H9 (cell line): ENCODE data around the gene KTI12. TPM values are rescaled to one million over a fixed set of nuclear protein-coding genes. Genes with fewer than 3 reads are reported as not detected.

ENCODE experiments used
- DNase-seq: peaks from one replicate; pipeline ENCODE4 v3.0.0-alpha.2; 2017
- H2AFZ ChIP-seq: one replicate; pipeline ENCODE4 v1.6.1; 2013; ENCODE audit warnings: mild to moderate bottlenecking, low read length, control low read depth, moderate library complexity
- H2AK5ac ChIP-seq: 2 replicates; pipeline ENCODE4 v1.6.1; 2013; ENCODE audit warnings: low read length, control low read depth, mixed read lengths; ENCODE audit not compliant: insufficient read length
- H2BK120ac ChIP-seq: one replicate; pipeline ENCODE4 v1.6.1; 2013; ENCODE audit warnings: low read depth, mild to moderate bottlenecking, low read length, control low read depth, inconsistent platforms; ENCODE audit not compliant: poor library complexity, severe bottlenecking
- H2BK12ac ChIP-seq: 2 replicates; pipeline ENCODE4 v1.6.1; 2013; ENCODE audit warnings: low read length, control low read depth, mixed read lengths, low read depth; ENCODE audit not compliant: insufficient read length
- H2BK15ac ChIP-seq: 2 replicates; pipeline ENCODE4 v1.6.1; 2013; ENCODE audit warnings: low read depth, low read length, control low read depth
- H2BK20ac ChIP-seq: one replicate; pipeline ENCODE4 v1.6.1; 2013; ENCODE audit warnings: low read depth, mild to moderate bottlenecking, low read length, control low read depth, inconsistent platforms; ENCODE audit not compliant: poor library complexity, severe bottlenecking
- H2BK5ac ChIP-seq: 2 replicates; pipeline ENCODE4 v1.6.1; 2013; ENCODE audit warnings: low read length, control low read depth, mixed read lengths; ENCODE audit not compliant: insufficient read length
- H3K14ac ChIP-seq: 2 replicates; pipeline ENCODE4 v1.6.1; 2013; ENCODE audit warnings: low read length, control low read depth; ENCODE audit not compliant: insufficient read depth
- H3K18ac ChIP-seq: 2 replicates; pipeline ENCODE4 v1.6.1; 2013; ENCODE audit warnings: low read depth, mild to moderate bottlenecking, mixed read lengths, low read length, control low read depth; ENCODE audit not compliant: insufficient read length
- H3K23ac ChIP-seq: 2 replicates; pipeline ENCODE4 v1.6.1; 2013; ENCODE audit warnings: low read length, control low read depth, mixed read lengths, low read depth; ENCODE audit not compliant: insufficient read length
- H3K23me2 ChIP-seq: 2 replicates; pipeline ENCODE4 v1.6.1; 2013; ENCODE audit warnings: low read depth, mild to moderate bottlenecking, mixed read lengths, low read length, control low read depth; ENCODE audit not compliant: insufficient read length, poor library complexity, severe bottlenecking
- H3K27ac ChIP-seq: 2 replicates; pipeline ENCODE4 v1.5.1; 2013; ENCODE audit warnings: low read length, control low read depth, mixed read lengths, low read depth; ENCODE audit not compliant: insufficient read length
- H3K27me3 ChIP-seq: 2 replicates; pipeline ENCODE4 v1.6.1; 2013; ENCODE audit warnings: low read length, control low read depth, inconsistent platforms; ENCODE audit not compliant: insufficient read depth
- H3K4ac ChIP-seq: 2 replicates; pipeline ENCODE4 v1.6.1; 2013; ENCODE audit warnings: low read depth, mild to moderate bottlenecking, control low read depth, inconsistent platforms, low read length, moderate library complexity
- H3K4me1 ChIP-seq: 2 replicates; pipeline ENCODE4 v1.6.1; 2013; ENCODE audit warnings: low read length, control low read depth, inconsistent platforms; ENCODE audit not compliant: insufficient read depth
- H3K4me2 ChIP-seq: 2 replicates; pipeline ENCODE4 v1.6.1; 2013; ENCODE audit warnings: low read length, control low read depth, mixed read lengths; ENCODE audit not compliant: insufficient read length, insufficient read depth
- H3K56ac ChIP-seq: 2 replicates; pipeline ENCODE4 v1.6.1; 2013; ENCODE audit warnings: low read depth, mild to moderate bottlenecking, mixed read lengths, low read length, control low read depth; ENCODE audit not compliant: insufficient read length
- H3K79me1 ChIP-seq: 2 replicates; pipeline ENCODE4 v1.6.1; 2013; ENCODE audit warnings: low read depth, mild to moderate bottlenecking, moderate library complexity, low read length, control low read depth, inconsistent platforms; ENCODE audit not compliant: insufficient read depth, poor library complexity, severe bottlenecking
- H3K79me2 ChIP-seq: 2 replicates; pipeline ENCODE4 v1.6.1; 2013; ENCODE audit warnings: low read length, control low read depth, inconsistent platforms; ENCODE audit not compliant: insufficient read depth
- H3K9ac ChIP-seq: 2 replicates; pipeline ENCODE4 v1.6.1; 2013; ENCODE audit warnings: low read length, control low read depth, mixed read lengths; ENCODE audit not compliant: insufficient read length; ENCODE audit errors: extremely low read depth
- H3K9me3 ChIP-seq: one replicate; pipeline ENCODE4 v1.6.1; 2013; ENCODE audit warnings: low read depth, low read length, inconsistent platforms; ENCODE audit not compliant: control insufficient read depth
- H3T11ph ChIP-seq: one replicate; pipeline ENCODE4 v1.6.1; 2013; ENCODE audit warnings: mild to moderate bottlenecking, low read length, control low read depth, inconsistent platforms
- H4K20me1 ChIP-seq: one replicate; pipeline ENCODE4 v1.6.1; 2013; ENCODE audit not compliant: control insufficient read depth, insufficient read length, insufficient read depth
- H4K5ac ChIP-seq: 2 replicates; pipeline ENCODE4 v1.6.1; 2013; ENCODE audit warnings: low read depth, mild to moderate bottlenecking, mixed read lengths, low read length, control low read depth; ENCODE audit not compliant: insufficient read length
- H4K8ac ChIP-seq: replicated peaks from 2 replicates; pipeline ENCODE4 v1.6.1; 2013; ENCODE audit warnings: low read length, control low read depth, mixed read lengths, low read depth; ENCODE audit not compliant: insufficient read length
- H4K91ac ChIP-seq: 2 replicates; pipeline ENCODE4 v1.6.1; 2013; ENCODE audit warnings: low read depth, mild to moderate bottlenecking, moderate library complexity, mixed read lengths, low read length, control low read depth; ENCODE audit not compliant: insufficient read length
- H3K27ac Mint-ChIP-seq, 3 experiments: 2 replicates in 2 of 3; 3 replicates in 1 of 3; pipeline ENCODE4 v1.8.0; 2020 to 2021; ENCODE audit warnings: mixed read lengths in 3 of 3, mild to moderate bottlenecking in 1 of 3, moderate library complexity in 1 of 3
- H3K27me3 Mint-ChIP-seq: 2 replicates; pipeline ENCODE4 v1.8.0; 2021; ENCODE audit warnings: low read depth, mild to moderate bottlenecking, moderate library complexity, mixed read lengths
- H3K36me3 Mint-ChIP-seq, 3 experiments: 2 replicates in 2 of 3; 3 replicates in 1 of 3; pipeline ENCODE4 v1.8.0; 2020 to 2021; ENCODE audit warnings: low read depth in 3 of 3, mixed read lengths in 3 of 3; ENCODE audit not compliant: insufficient read depth in 1 of 3
- H3K4me1 Mint-ChIP-seq, 2 experiments: 2 replicates each; pipeline ENCODE4 v1.8.0; 2020; ENCODE audit warnings: mixed read lengths in 2 of 2
- H3K4me3 Mint-ChIP-seq, 2 experiments: 2 replicates in 1 of 2; 3 replicates in 1 of 2; pipeline ENCODE4 v1.8.0; 2020 to 2021; ENCODE audit warnings: mild to moderate bottlenecking in 2 of 2, mixed read lengths in 2 of 2, moderate library complexity in 1 of 2
- H3K9me3 Mint-ChIP-seq, 2 experiments: 2 replicates in 1 of 2; 3 replicates in 1 of 2; pipeline ENCODE4 v1.8.0; 2020; ENCODE audit warnings: mild to moderate bottlenecking in 2 of 2, mixed read lengths in 2 of 2, moderate library complexity in 1 of 2
- WGBS: extraction: QIAGEN DNeasy Blood & Tissue Kit; methylation state at CpG from one replicate; pipeline ENCODE4 v1.1.7; 2013; ENCODE audit warnings: missing lambda C conversion rate, low lambda C conversion rate, mixed read lengths; ENCODE audit not compliant: insufficient read length; ENCODE audit errors: extremely low coverage; 5-methylcytosine and 5-hydroxymethylcytosine counted together
- total RNA-seq: library from RNA; stranded (reverse); gene quantifications from 2 replicates; pipeline ENCODE4 v1.2.1, GENCODE V29; 2021
- TF ChIP-seq, protein P1 (sequence below): fragments of 200-600 bp; sonication (generic); conservative IDR thresholded peaks from 3 replicates; pipeline ENCODE4 v1.8.0; 2021; ENCODE audit warnings: antibody characterized with exemption, mild to moderate bottlenecking

Gene KTI12
- total RNA-seq, 1 experiment from 2014 or later: 16.7 TPM

DNA sequence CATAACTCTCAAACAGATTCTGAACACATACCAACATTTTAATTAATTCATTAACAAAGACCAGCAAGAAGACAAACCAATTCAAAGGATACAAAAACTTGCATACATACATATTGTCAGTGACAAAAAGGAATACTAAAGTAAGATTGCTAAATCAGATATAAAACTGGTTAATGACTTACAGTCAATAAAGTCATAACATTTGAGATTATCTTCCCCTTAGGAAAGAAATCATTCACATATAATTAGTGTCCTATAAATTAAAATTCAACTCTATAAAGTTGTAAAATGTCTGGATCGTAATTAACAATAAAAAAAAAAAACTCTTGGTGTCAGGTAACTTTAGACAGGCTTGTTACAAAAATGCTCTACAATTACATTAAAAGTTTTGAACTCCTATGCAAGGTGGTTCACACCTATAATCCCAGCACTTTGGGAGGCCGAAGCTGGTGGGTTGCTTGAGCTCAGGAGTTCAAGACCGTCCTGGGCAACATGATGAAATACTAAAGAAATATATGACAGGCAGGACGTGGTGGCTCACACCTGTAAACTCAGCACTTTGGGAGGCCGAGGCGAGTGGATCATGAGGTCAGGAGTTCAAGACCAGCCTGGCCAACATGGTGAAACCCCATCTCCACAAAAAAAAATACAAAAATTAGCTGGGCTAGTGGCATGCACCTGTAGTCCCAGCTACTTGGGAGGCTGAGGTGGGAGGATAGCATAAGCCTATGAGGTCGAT is 25.4 kb downstream of the KTI12 start:
- peaks cover 13% of the 10 kb centered on the region; the same call in 1 of the 2 replicates for H3K4me1 ChIP-seq
- TF ChIP-seq, protein P1, sequence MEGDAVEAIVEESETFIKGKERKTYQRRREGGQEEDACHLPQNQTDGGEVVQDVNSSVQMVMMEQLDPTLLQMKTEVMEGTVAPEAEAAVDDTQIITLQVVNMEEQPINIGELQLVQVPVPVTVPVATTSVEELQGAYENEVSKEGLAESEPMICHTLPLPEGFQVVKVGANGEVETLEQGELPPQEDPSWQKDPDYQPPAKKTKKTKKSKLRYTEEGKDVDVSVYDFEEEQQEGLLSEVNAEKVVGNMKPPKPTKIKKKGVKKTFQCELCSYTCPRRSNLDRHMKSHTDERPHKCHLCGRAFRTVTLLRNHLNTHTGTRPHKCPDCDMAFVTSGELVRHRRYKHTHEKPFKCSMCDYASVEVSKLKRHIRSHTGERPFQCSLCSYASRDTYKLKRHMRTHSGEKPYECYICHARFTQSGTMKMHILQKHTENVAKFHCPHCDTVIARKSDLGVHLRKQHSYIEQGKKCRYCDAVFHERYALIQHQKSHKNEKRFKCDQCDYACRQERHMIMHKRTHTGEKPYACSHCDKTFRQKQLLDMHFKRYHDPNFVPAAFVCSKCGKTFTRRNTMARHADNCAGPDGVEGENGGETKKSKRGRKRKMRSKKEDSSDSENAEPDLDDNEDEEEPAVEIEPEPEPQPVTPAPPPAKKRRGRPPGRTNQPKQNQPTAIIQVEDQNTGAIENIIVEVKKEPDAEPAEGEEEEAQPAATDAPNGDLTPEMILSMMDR: no peak
- Mint-ChIP-seq H3K4me1 (peaks cover 32 to 37% of the 10 kb centered on the region in 2 experiments), H3K4me3 (no peak overlapping the region), H3K27me3 (no peaks in the 10 kb centered on the region), H3K27ac (peak overlapping the region; percentile 85 to 98 (median 92); a peak in 5 of 7 replicates), H3K9me3 (0 out of 5 replicates have a peak, but pooled peaks cover 0 to 3% of the 10 kb centered on the region in 2 experiments), H3K36me3 (0 out of 7 replicates have a peak, but pooled peaks cover 0 to 3% (median 0%) of the 10 kb centered on the region in 3 experiments)
- H2BK120ac ChIP-seq: no peak overlapping the region
- H2BK15ac ChIP-seq: no peak overlapping the region
- no peak overlapping the region for H4K91ac ChIP-seq
- H2BK20ac ChIP-seq: no peak overlapping the region
- H3K9ac ChIP-seq: no peak overlapping the region
- H3K23me2 ChIP-seq: no peaks in the 10 kb centered on the region
- no peaks in the 10 kb centered on the region for H3K9me3 ChIP-seq
- no peak overlapping the region for H2BK5ac ChIP-seq
- H3K18ac ChIP-seq: no peak overlapping the region
- H3K79me2 ChIP-seq: no peaks in the 10 kb centered on the region
- H3K4ac ChIP-seq: no peak overlapping the region
- no peak for DNase-seq
- no peak overlapping the region for H2BK12ac ChIP-seq
- H3K79me1 ChIP-seq: no peaks in the 10 kb centered on the region
- H3K27me3 ChIP-seq: no peaks in the 10 kb centered on the region
- no peak overlapping the region for H3K27ac ChIP-seq
- no peaks in the 10 kb centered on the region for H4K20me1 ChIP-seq
- no peak overlapping the region for H4K8ac ChIP-seq
- no CpG with 5 or more reads among the region's 7 CpGs for WGBS
- no peak overlapping the region for H3K56ac ChIP-seq
- H3K14ac ChIP-seq: no peak overlapping the region
- no peak overlapping the region for H2AFZ ChIP-seq
- H3K23ac ChIP-seq: no peak overlapping the region
- H3K4me2 ChIP-seq: no peak overlapping the region
- no peak overlapping the region for H2AK5ac ChIP-seq
- no peak overlapping the region for H3T11ph ChIP-seq
- H4K5ac ChIP-seq: no peak overlapping the region
